Measurements from ENCODE around the gene ATP9A. TPM values are rescaled to one million over a fixed set of nuclear protein-coding genes. Genes with fewer than 3 reads are reported as not detected.
"Not testable (repeated sequence)": the region's sequence is repeated elsewhere in the genome, so short reads cannot be mapped to it uniquely, and the experiment has no call there.

The ATP9A gene
- total and polyA plus RNA-seq, 2 of the 4 experiments (the other 2 are of a cell fraction) = 10.6 to 22.4 TPM

GRCh38 chr20:51740308-51740707, 27.9 kb downstream of the ATP9A start:
- H3K4me2 ChIP-seq (ENCODE audit: low read depth, low read length); H3K36me3 ChIP-seq (ENCODE audit: control insufficient read depth, insufficient read depth, low read length); H3K23ac ChIP-seq (ENCODE audit: low read depth, low read length); H3K27me3 ChIP-seq (ENCODE audit: control insufficient read depth, insufficient read depth, low read length); CTCF ChIA-PET; H4K8ac ChIP-seq (ENCODE audit: low read depth in 2 of 2, low read length in 2 of 2); H3K18ac ChIP-seq (ENCODE audit: low read depth, low read length); H4K5ac ChIP-seq (ENCODE audit: low read depth, low read length); H3K9me3 ChIP-seq (ENCODE audit: control insufficient read depth, insufficient read depth, low read length); H2BK15ac ChIP-seq (ENCODE audit: low read depth, low read length); H3K56ac ChIP-seq (ENCODE audit: extremely low read depth, insufficient read depth, low read length); H3K14ac ChIP-seq (replicated peaks; ENCODE audit: low read depth, low read length); POLR2A ChIA-PET (ENCODE audit: unreplicated experiment); H3K27ac ChIP-seq (ENCODE audit: insufficient read depth, low read length); BruUV-seq (replicated peaks); dilution Hi-C loops (cut with HindIII; ENCODE audit: low sequenced_read_pairs, unreplicated experiment); H2AK9ac ChIP-seq (replicated peaks; ENCODE audit: low read depth, low read length, poor library complexity); H2AFZ ChIP-seq (replicated peaks; ENCODE audit: low read length, poor library complexity); intact Hi-C loops (cut with micrococcal nuclease); H2BK5ac ChIP-seq (ENCODE audit: low read depth, low read length, poor library complexity, severe bottlenecking); H2BK20ac ChIP-seq (ENCODE audit: low read depth, low read length); in situ Hi-C loops (cut with MboI; ENCODE audit: low sequenced_read_pairs); H4K20me1 ChIP-seq (ENCODE audit: insufficient read depth, low read length); H3K4me3 ChIP-seq (ENCODE audit: insufficient read depth, low read depth, low read length); DNase-seq; H3K4ac ChIP-seq (ENCODE audit: low read depth, low read length); ATAC-seq (ENCODE audit: low read depth); H3K9ac ChIP-seq (ENCODE audit: low read depth, low read length); H4K91ac ChIP-seq (ENCODE audit: insufficient read depth, low read depth, low read length): not testable (repeated sequence)
- Histone ChIP-seq H2BK120ac (ENCODE audit: low read depth, low read length) (0 out of 2 replicates have a peak overlapping the region, but pooled peaks have one; percentile 19), H3K9me1 (ENCODE audit: insufficient read depth, low read length) (peaks cover 18% of the 10 kb centered on the region), H3K4me1 (ENCODE audit: control insufficient read depth, insufficient read depth, low read length) (peaks cover 12% of the 10 kb centered on the region), H3K79me1 (ENCODE audit: low read depth in 1 of 2, low read length in 2 of 2) (peaks cover 20 to 81% of the 10 kb centered on the region in 2 experiments), H2AK5ac (ENCODE audit: low read depth, low read length) (0 out of 2 replicates have a peak overlapping the region, but pooled peaks have one; percentile 25)
- 100% methylated on average over 1 of the region's 7 CpGs; no CpG with 5 or more reads in 1 of the 2 experiments for WGBS, 2 experiments (ENCODE audit: extremely low coverage in 2 of 2, insufficient read length in 1 of 2)
